ENCODE data around the gene WDR62. TPM values are rescaled to one million over a fixed set of nuclear protein-coding genes. Genes with fewer than 3 reads are reported as not detected.
A peak's percentile ranks its signal among the peaks of the same experiment; 100 is the strongest.

WDR62 gene
- total RNA-seq, 3 donors from 2014 or later (not counting 1 experiment from before 2014, with no cell fraction given): 3.9 to 5.9 (median 4.8) TPM

GRCh38 chr19:36152352-36153091 is 97.8 kb downstream of the WDR62 start, which contains the start of gene COX7A1:
Gene COX7A1, minus strand, starts transcription at chr19:36152447. Its CDS starts 40 bp downstream, at chr19:36152407.
- Mint-ChIP-seq H3K27me3 (ENCODE audit: low read depth in 2 of 2) (no peaks in the 10 kb centered on the region), H3K4me3 (peak within 1 kb of the TSS; percentile 17), H3K9me3 (no peaks in the 10 kb centered on the region), H3K27ac (peak within 1 kb of the TSS; percentile 40 to 66), H3K36me3 (no peaks in the 10 kb centered on the region), H3K4me1 (peaks cover 0 to 27% of the 10 kb centered on the region in 2 donors)
- intact Hi-C loops (cut with micrococcal nuclease): no loop called here
- TF ChIP-seq, protein P1, sequence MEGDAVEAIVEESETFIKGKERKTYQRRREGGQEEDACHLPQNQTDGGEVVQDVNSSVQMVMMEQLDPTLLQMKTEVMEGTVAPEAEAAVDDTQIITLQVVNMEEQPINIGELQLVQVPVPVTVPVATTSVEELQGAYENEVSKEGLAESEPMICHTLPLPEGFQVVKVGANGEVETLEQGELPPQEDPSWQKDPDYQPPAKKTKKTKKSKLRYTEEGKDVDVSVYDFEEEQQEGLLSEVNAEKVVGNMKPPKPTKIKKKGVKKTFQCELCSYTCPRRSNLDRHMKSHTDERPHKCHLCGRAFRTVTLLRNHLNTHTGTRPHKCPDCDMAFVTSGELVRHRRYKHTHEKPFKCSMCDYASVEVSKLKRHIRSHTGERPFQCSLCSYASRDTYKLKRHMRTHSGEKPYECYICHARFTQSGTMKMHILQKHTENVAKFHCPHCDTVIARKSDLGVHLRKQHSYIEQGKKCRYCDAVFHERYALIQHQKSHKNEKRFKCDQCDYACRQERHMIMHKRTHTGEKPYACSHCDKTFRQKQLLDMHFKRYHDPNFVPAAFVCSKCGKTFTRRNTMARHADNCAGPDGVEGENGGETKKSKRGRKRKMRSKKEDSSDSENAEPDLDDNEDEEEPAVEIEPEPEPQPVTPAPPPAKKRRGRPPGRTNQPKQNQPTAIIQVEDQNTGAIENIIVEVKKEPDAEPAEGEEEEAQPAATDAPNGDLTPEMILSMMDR (IDR thresholded peaks at IDR 0.05): no peak
- WGBS (ENCODE audit: insufficient coverage): 44% methylated on average over 40 of the region's 40 CpGs
- Histone ChIP-seq H3K9me3 (ENCODE audit: control insufficient read depth, insufficient read depth, low read length) (no peaks in the 10 kb centered on the region), H3K36me3 (ENCODE audit: control insufficient read depth, insufficient read depth, low read length) (peaks cover 34% of the 10 kb centered on the region), H3K4me1 (ENCODE audit: control insufficient read depth, insufficient read depth, low read length) (peaks cover 5% of the 10 kb centered on the region), H3K4me3 (ENCODE audit: low read length) (no peak within 1 kb of the TSS), H3K27me3 (ENCODE audit: control insufficient read depth, insufficient read depth, low read length) (no peaks in the 10 kb centered on the region), H3K27ac (ENCODE audit: low read length) (no peak within 1 kb of the TSS)
- DNase-seq (no peak), ATAC-seq (peak in 1 of 3 donors; percentile 28)

- Histone ChIP-seq H3K27me3 (ENCODE audit: control insufficient read depth, insufficient read depth, low read length) (no peaks in the 10 kb centered on the region), H3K27ac (ENCODE audit: low read length) (no peak overlapping the region), H3K36me3 (ENCODE audit: control insufficient read depth, insufficient read depth, low read length) (peaks cover 29% of the 10 kb centered on the region), H3K4me3 (ENCODE audit: low read length) (no peak overlapping the region), H3K9me3 (ENCODE audit: control insufficient read depth, insufficient read depth, low read length) (no peaks in the 10 kb centered on the region), H3K4me1 (ENCODE audit: control insufficient read depth, insufficient read depth, low read length) (peaks cover 5% of the 10 kb centered on the region)
- ATAC-seq (no peak), DNase-seq (no peak)
- no peaks in the 10 kb centered on the region for H3K27me3 Mint-ChIP-seq (ENCODE audit: low read depth in 2 of 2)
- H3K9me3 Mint-ChIP-seq: no peaks in the 10 kb centered on the region
- peak overlapping the region in 1 of 2 donors; percentile 66 for H3K27ac Mint-ChIP-seq
- WGBS (ENCODE audit: insufficient coverage): 97% methylated on average over 10 of the region's 10 CpGs
- no peak overlapping the region for H3K4me3 Mint-ChIP-seq
- TF ChIP-seq, protein P1 (IDR thresholded peaks at IDR 0.05): no peak
- H3K36me3 Mint-ChIP-seq: no peaks in the 10 kb centered on the region
- intact Hi-C loops (cut with micrococcal nuclease): no loop called here
- peaks cover 0 to 31% of the 10 kb centered on the region in 2 donors for H3K4me1 Mint-ChIP-seq
Observed at GRCh38 chr19:36153126-36153525, 98.4 kb downstream of the WDR62 start.

Other genes with a start within 250 kb of the WDR62 start
- gene PRODH2, start 242.1 kb upstream of the WDR62 start, total RNA-seq: not detected
- under 1 TPM in 1 of 3 donors, not detected in 2; 0.93 TPM for gene NPHS1, start 202.4 kb upstream of the WDR62 start, total RNA-seq
- gene KIRREL2, start 198.0 kb upstream of the WDR62 start, total RNA-seq: under 1 TPM in 1 of 3 donors, not detected in 2; 0.27 TPM
- gene APLP1, start 186.3 kb upstream of the WDR62 start, total RNA-seq: not detected
- gene NFKBID, start 154.4 kb upstream of the WDR62 start, total RNA-seq: 100 to 1,000 TPM in 2 of 3 donors, 10 to 100 TPM in 1; 90.1 to 220 (median 101) TPM
- 100 to 1,000 TPM; 281 to 307 (median 296) TPM for gene HCST, start 152.4 kb upstream of the WDR62 start, total RNA-seq
- gene TYROBP, start 146.6 kb upstream of the WDR62 start, total RNA-seq: 100 to 1,000 TPM; 439 to 494 (median 469) TPM
- gene LRFN3, start 118.5 kb upstream of the WDR62 start, total RNA-seq: 1 to 10 TPM; 2.6 to 9.3 (median 3.2) TPM
- 10 to 100 TPM in 2 of 3 donors, 1 to 10 TPM in 1; 9.2 to 12.1 (median 10.5) TPM for gene SDHAF1, start 59.7 kb upstream of the WDR62 start, total RNA-seq
- 1 to 10 TPM in 2 of 3 donors, under 1 TPM in 1; 0.41 to 2.6 (median 1.5) TPM for gene SYNE4, start 46.1 kb upstream of the WDR62 start, total RNA-seq
- gene ALKBH6, start 40.7 kb upstream of the WDR62 start, total RNA-seq: 10 to 100 TPM; 39.0 to 57.3 (median 48.1) TPM
- gene CLIP3, start 22.0 kb upstream of the WDR62 start, total RNA-seq: 1 to 10 TPM in 2 of 3 donors, under 1 TPM in 1; 0.33 to 2.1 (median 1.3) TPM
- 1 to 10 TPM; 1.8 to 3.2 (median 2.8) TPM for gene THAP8, start 612 bp upstream of the WDR62 start, total RNA-seq
- gene OVOL3, start 56.2 kb downstream of the WDR62 start, total RNA-seq: not detected
- gene POLR2I, start 60.0 kb downstream of the WDR62 start, total RNA-seq: 10 to 100 TPM; 26.6 to 33.4 (median 31.8) TPM
- 100 to 1,000 TPM; 153 to 180 (median 175) TPM for gene TBCB, start 60.6 kb downstream of the WDR62 start, total RNA-seq
- gene CAPNS1, start 85.2 kb downstream of the WDR62 start, total RNA-seq: 100 to 1,000 TPM; 569 to 637 (median 578) TPM
- not detected for gene COX7A1, start 97.5 kb downstream of the WDR62 start, total RNA-seq
- gene ZNF565, start 159.8 kb downstream of the WDR62 start, total RNA-seq: 10 to 100 TPM in 2 of 3 donors, 1 to 10 TPM in 1; 7.7 to 19.1 (median 10.5) TPM
- gene ZNF146, start 160.2 kb downstream of the WDR62 start, total RNA-seq: 10 to 100 TPM; 20.3 to 37.3 (median 21.5) TPM

Data from natural killer cell (primary cell).